Heart right ventricle (tissue), 16 donors: ENCODE results near the gene SOX8. TPM values are rescaled to one million over a fixed set of nuclear protein-coding genes. Genes with fewer than 3 reads are reported as not detected.

Experiments
- ATAC-seq, 8 donors: fragments of 200-7000 bp; cut with Tn5 transposase; one replicate each; pipeline ENCODE4 v1.9.1; 2020; ENCODE audit warnings: mild to moderate bottlenecking in 8 of 8, moderate library complexity in 8 of 8, moderate number of reproducible peaks in 1 of 8
- DNase-seq, 2 donors: peaks; one replicate each; pipeline ENCODE4 v3.0.0-alpha.2; 2020
- H3K27ac ChIP-seq, 10 donors: fragments of 200-600 bp; sonication (generic) in 2 of 10; one replicate each; pipeline versions ENCODE4 v1.5.0 to v1.8.0; 2020 to 2022; ENCODE audit warnings: mild to moderate bottlenecking in 3 of 10
- H3K27me3 ChIP-seq, 7 donors: fragments of 200-600 bp; one replicate each; pipeline ENCODE4 v1.8.0; 2021 to 2022; ENCODE audit warnings: mild to moderate bottlenecking in 2 of 7
- H3K36me3 ChIP-seq, 9 donors: fragments of 200-600 bp; sonication (generic) in 1 of 9; one replicate each; pipeline versions ENCODE4 v1.5.0 to v1.8.0; 2020 to 2022; ENCODE audit warnings: mild to moderate bottlenecking in 2 of 9
- H3K4me1 ChIP-seq, 9 donors: fragments of 200-600 bp; sonication (generic) in 1 of 9; one replicate each; pipeline versions ENCODE4 v1.5.0 to v1.8.0; 2020 to 2022; ENCODE audit warnings: mild to moderate bottlenecking in 4 of 9
- H3K4me3 ChIP-seq, 10 donors: fragments of 200-600 bp; sonication (generic) in 2 of 10; one replicate each; pipeline versions ENCODE4 v1.5.0 to v1.8.0; 2020 to 2022; ENCODE audit warnings: mild to moderate bottlenecking in 7 of 10, moderate library complexity in 2 of 10
- H3K9me3 ChIP-seq, 11 donors: fragments of 200-600 bp in 10 of 11; sonication (generic) in 2 of 11; one replicate each; pipeline versions ENCODE4 v1.5.0 to v1.8.0; 2013 to 2022; ENCODE audit warnings: mild to moderate bottlenecking in 2 of 11, control low read depth in 1 of 11, moderate library complexity in 1 of 11
- CTCF ChIP-seq, 9 donors: fragments of 200-600 bp; sonication (generic) in 2 of 9; IDR thresholded peaks; one replicate each; pipeline versions ENCODE4 v1.5.0 to v1.8.0; 2021 to 2022; ENCODE audit warnings: antibody characterized with exemption in 9 of 9, mild to moderate bottlenecking in 5 of 9, moderate library complexity in 1 of 9
- WGBS, 2 donors: extraction: QIAGEN DNeasy Blood & Tissue Kit; methylation state at CpG; one replicate each; pipeline ENCODE4 v1.1.7; 2013; ENCODE audit warnings: inconsistent platforms in 1 of 2; 5-methylcytosine and 5-hydroxymethylcytosine counted together
- intact Hi-C, 10 donors: fragments of 100-400 bp; cut with DNase I; formaldehyde crosslinking; loops; one replicate each; pipeline versions ENCODE4 v1.11.1 to v1.14.2; 2022
- polyA plus RNA-seq, 2 donors: library from polyadenylated mRNA; stranded (reverse); fragments of 200-250 nt; gene quantifications; one replicate each; pipeline ENCODE4 v1.2.3, GENCODE V29; 2013
- total RNA-seq, 10 donors: library from RNA; stranded (reverse); fragmentation: NEBNext Ultra II Directional in 3 of 10; extraction: Animal tissue kit (Norgen Biotek cat#: 25700) in 3 of 10; gene quantifications; one replicate each; pipeline versions ENCODE4 v1.2.1 to v1.2.4, GENCODE V29; 2021 to 2023
- donor health status: Arrhythmogenic right ventricular cardiomyopathy.
- donor health status: ischemic (EF 13 %, LVEDD 7.1; RV severe dilation, severe dysfunction).
- donor health status: healthy with polysubstance abuse.
- donor health status: DM: no; HTN: yes; CAD: no.
- donor health status: DM: no; HTN: no; CAD: no.
- donor health status: ischemic (EF 25% LVEDD 6.9; RV normal size, moderate dysfunction).
- donor health status: ischemic (EF 25% LVEDD 5.7; RV mildly dilated, moderate dysfunction).
- donor health status: healthy.
- donor health status: DM: yes; HTN: yes; CAD: no.
- donor health status: Ischemic cardiomyopathy.
- donor health status: ischemic (EF 35%, LVEDD 5.7; RV mildly dilated, moderate dysfunction).
- donor health status: nonischemic (EF 11% LVEDD 7.7; RV severe dilation, severe dysfunction).
- donor health status: DM: yes; HTN: yes; CAD: no.
- donor health status: PGD.
- donor health status: ischemic (EF 29% LVEDD 5.4; RV normal size, mild dysfunction).
- donor health status: nonischemic (EF 23%, LVEDD 6.1; RV moderate dilation, normal function).

The SOX8 gene
- total and polyA plus RNA-seq, 12 donors = 0.35 to 2.3 (median 1.0) TPM

GRCh38 chr16:971981-972315 is 9.6 kb upstream of the SOX8 start:
- WGBS, 2 donors = 85 to 92% methylated on average over 8 of the region's 8 CpGs
- Histone ChIP-seq H3K9me3 (peaks cover 0 to 4% (median 0%) of the 10 kb centered on the region in 11 donors), H3K4me1 (peaks cover 9 to 35% (median 21%) of the 10 kb centered on the region in 9 donors), H3K36me3 (peaks cover 0 to 14% (median 0%) of the 10 kb centered on the region in 9 donors), H3K27ac (no peak overlapping the region), H3K4me3 (no peak overlapping the region), H3K27me3 (no peaks in the 10 kb centered on the region)
- no peak for TF ChIP-seq CTCF (IDR thresholded peaks at IDR 0.05)
- DNase-seq (no peak), ATAC-seq (no peak)
- intact Hi-C loops = no loop called here

GRCh38 chr16:972316-973002 is 9.1 kb upstream of the SOX8 start:
- TF ChIP-seq CTCF (IDR thresholded peaks at IDR 0.05) = no peak

GRCh38 chr16:973366-973765 is 8.2 kb upstream of the SOX8 start:
- H3K4me1 ChIP-seq = peaks cover 9 to 39% (median 21%) of the 10 kb centered on the region in 9 donors
- 81 to 89% methylated on average over 17 of the region's 17 CpGs for WGBS, 2 donors
- no peak for TF ChIP-seq CTCF (IDR thresholded peaks at IDR 0.05)
- no peak overlapping the region for H3K4me3 ChIP-seq
- H3K27me3 ChIP-seq = peaks cover 0 to 1% (median 0%) of the 10 kb centered on the region in 7 donors
- H3K27ac ChIP-seq = no peak overlapping the region
- no peak for ATAC-seq
- peaks cover 0 to under 1% (median 0%) of the 10 kb centered on the region in 9 donors for H3K36me3 ChIP-seq
- peaks cover 0 to 4% (median 0%) of the 10 kb centered on the region in 11 donors for H3K9me3 ChIP-seq
- no peak for DNase-seq
- intact Hi-C loops = no loop called here

More at GRCh38 chr16:972316-973002, 9.1 kb upstream of the SOX8 start:
- no peak for DNase-seq
- 85 to 88% methylated on average over 32 of the region's 32 CpGs for WGBS, 2 donors
- Histone ChIP-seq H3K27ac (no peak overlapping the region), H3K9me3 (peaks cover 0 to 4% (median 0%) of the 10 kb centered on the region in 11 donors), H3K4me3 (no peak overlapping the region), H3K27me3 (no peaks in the 10 kb centered on the region), H3K4me1 (peaks cover 9 to 39% (median 21%) of the 10 kb centered on the region in 9 donors), H3K36me3 (peaks cover 0 to 9% (median 0%) of the 10 kb centered on the region in 9 donors)
- intact Hi-C loops = no loop called here
- ATAC-seq = no peak

GRCh38 chr16:974001-974601 is 7.5 kb upstream of the SOX8 start:
- Histone ChIP-seq H3K36me3 (no peaks in the 10 kb centered on the region), H3K27ac (no peak overlapping the region), H3K4me1 (peaks cover 9 to 33% (median 18%) of the 10 kb centered on the region in 9 donors), H3K4me3 (no peak overlapping the region), H3K9me3 (peaks cover 0 to 4% (median 0%) of the 10 kb centered on the region in 11 donors), H3K27me3 (peaks cover 0 to 9% (median 0%) of the 10 kb centered on the region in 7 donors)
- intact Hi-C loops = no loop called here
- whole genome bisulfite sequencing, 2 donors = 52 to 55% methylated on average over 19 to 21 of the region's 21 CpGs
- no peak for DNase-seq
- TF ChIP-seq CTCF (IDR thresholded peaks at IDR 0.05) = no peak
- no peak for ATAC-seq
